HG02884 (cell line): Measurements from ENCODE around the gene SLC35F6.
"Not testable (repeated sequence)": the region's sequence is repeated elsewhere in the genome, so short reads cannot be mapped to it uniquely, and the experiment has no call there.

Source experiments
- ATAC-seq: cut with Tn5 transposase; IDR thresholded peaks from one replicate; pipeline ENCODE4 v1.9.1; 2021; ENCODE audit warnings: mild to moderate bottlenecking, moderate library complexity; ENCODE audit not compliant: unreplicated experiment

Gene SLC35F6

GRCh38 chr2:26754972-26755670 is 9.0 kb upstream of the SLC35F6 start:
- no peak for ATAC-seq

- ATAC-seq, result no peak
Measured at GRCh38 chr2:26756337-26756736, 7.7 kb upstream of the SLC35F6 start.

- no peak for ATAC-seq
Measured at GRCh38 chr2:26757873-26758789, 6.0 kb upstream of the SLC35F6 start.

- no peak for ATAC-seq
Measured at GRCh38 chr2:26758790-26759321, 5.2 kb upstream of the SLC35F6 start.

DNA sequence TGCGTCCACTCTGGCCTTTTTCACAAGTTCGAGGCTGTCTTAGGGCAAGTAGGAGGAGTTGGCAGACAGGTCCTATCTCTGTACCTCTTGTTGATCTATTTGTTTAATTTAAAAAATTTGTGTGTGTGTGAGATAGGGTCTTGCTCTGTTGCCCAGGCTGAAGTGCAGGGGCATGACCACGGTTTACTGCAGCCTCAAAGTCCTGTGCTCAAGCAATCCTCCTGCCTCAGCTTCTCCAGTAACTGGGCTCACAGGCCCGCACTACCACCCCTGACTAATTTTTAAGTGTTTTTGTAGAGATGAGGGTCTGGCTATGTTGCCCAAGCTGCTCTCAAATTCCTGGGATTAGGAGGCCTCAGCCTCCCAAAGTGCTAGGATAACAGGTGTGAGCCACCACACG is 4.2 kb upstream of the SLC35F6 start:
- no peak for ATAC-seq

- not testable (repeated sequence) for ATAC-seq
Measured at GRCh38 chr2:26760991-26761390, 3.1 kb upstream of the SLC35F6 start.

DNA sequence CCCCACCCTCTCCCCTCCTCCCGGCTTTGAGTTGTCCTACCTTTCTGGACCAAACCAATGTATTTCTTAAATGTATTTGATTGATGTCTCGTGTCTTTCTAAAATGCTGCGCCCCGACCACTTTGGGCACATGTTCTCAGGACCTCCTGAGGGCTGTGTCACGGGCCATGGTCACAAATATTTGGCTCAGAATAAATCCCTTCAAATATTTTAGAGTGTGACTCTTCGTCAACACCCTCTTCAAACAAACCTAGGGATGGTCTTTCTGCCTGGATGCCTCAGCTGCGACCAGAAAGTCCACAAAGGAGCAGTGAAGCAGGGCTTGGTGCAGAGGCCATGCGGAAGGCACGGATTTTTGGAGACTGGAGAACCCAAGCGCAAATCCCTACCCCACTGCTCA is 1.1 kb upstream of the SLC35F6 start:
- ATAC-seq, result no peak

DNA sequence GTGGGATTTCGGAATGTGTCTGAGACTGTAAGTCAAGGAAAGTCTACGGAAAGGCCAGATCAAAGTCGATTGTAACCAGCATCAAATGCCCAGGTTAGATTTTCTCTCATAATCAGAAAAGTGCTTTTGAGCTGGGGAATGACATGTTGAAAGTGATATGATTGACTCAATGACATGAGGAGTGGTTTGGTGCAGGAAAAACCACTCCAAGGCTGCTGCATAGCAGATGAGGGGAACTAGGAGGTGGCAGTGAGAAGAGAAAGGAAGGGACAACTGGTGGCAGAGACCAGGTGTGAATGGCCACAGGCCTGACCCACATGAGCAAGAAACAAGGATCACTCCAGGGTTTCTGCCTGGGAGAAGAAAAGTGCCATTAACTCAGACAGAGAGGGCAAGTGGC is 822 bp downstream of the SLC35F6 start:
- ATAC-seq, result no peak

DNA sequence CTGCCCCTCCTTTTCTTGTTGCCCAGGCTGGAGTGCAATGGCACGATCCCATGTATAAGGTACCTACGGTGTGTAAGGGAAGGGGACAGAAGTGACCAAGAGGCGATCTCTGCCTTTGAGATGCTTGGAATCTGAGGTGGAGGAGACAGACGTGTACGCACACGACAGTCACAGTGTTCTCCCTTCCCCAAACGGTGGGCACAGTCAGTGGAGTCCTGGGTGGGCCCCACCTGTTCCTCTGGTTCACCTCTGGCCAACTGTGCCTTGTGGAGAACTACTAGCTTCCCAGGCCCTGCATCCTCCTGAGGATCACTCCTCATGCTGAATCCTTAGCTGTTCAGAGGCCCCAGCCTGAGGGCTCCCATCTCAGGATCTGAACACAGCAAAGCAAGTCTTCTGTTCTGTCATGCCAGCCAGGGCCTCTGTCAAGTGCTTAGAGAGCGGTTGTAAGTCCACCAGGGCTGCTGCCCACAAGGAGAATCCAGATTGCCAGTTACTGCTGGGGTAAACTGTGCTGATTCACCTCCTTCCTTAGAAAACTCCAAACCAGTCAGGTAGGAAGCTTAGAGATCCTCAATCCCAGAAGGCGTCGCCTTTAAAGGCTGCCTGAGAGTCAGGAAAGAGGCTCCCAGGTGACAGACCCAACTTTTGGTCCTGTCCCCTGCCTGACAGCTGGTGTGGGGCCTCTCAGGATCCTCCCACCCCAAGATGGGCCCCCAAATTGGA is 1.6 kb downstream of the SLC35F6 start:
- ATAC-seq, result no peak

DNA sequence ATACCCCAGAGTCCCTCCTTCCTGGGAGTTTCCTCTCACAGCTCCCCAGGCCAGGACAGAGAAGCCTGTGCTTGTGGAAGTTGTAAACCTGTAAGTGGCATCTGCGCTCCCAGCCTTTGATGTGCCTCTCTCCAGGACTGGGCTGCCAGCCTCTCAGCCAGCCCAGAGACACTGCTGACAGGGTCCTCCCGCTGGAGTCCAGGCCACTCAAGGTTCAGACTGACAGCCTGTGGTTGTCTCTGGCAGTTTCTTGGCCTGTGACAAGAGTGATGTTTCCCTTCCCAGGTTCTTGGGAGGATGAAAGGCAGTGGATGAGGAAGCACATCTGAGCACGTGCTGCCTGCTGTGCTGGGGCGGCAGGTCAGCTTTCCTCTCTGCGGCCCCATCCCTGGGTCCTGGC is 3.0 kb downstream of the SLC35F6 start:
- no peak for ATAC-seq

DNA sequence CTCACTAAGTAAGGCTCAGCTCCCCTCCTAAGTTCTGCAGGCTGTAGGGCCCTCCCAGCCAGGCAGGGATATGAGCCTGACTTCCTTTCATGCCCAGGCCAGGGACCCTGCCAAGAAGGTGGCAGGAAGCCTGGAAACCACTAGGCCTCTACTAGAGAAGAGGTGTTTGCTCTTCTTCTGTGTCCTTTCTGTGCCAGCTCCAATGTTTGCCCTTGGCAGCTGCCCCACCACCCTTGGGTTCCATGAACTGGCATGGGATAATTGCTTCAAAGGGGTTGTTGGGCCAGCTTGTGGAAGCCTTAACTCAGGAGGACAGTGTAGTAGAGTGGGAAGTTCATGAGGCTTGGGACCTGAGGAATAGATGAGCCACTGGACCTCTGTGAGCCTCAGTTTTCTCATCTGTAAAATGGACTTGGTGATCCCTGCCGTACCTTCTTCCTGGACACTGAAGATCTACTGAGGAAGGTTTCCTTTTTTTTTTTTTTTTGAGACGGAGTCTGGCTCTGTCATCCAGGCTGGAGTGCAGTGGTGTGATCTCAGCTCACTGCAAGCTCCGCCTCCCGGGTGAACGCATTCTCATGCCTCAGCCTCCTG is 3.9 kb downstream of the SLC35F6 start:
- no peak for ATAC-seq

DNA sequence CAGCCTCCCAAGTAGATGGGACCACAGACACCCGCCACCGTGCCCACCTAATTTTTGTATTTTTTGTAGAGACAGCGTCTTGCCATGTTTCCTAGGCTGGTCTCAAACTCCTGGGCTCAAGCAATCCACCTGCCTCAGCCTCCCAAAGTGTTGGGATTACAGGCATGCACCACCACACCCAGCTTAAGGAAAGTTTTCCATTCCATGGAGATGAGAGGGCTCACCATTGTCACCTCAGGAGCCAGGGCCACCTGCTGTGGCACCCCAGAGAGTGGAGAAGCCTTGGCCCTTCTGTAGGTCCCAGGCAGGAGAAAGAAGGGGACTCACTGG is 4.6 kb downstream of the SLC35F6 start:
- no peak for ATAC-seq

- ATAC-seq, result no peak
Measured at GRCh38 chr2:26769089-26769761, 5.1 kb downstream of the SLC35F6 start.

DNA sequence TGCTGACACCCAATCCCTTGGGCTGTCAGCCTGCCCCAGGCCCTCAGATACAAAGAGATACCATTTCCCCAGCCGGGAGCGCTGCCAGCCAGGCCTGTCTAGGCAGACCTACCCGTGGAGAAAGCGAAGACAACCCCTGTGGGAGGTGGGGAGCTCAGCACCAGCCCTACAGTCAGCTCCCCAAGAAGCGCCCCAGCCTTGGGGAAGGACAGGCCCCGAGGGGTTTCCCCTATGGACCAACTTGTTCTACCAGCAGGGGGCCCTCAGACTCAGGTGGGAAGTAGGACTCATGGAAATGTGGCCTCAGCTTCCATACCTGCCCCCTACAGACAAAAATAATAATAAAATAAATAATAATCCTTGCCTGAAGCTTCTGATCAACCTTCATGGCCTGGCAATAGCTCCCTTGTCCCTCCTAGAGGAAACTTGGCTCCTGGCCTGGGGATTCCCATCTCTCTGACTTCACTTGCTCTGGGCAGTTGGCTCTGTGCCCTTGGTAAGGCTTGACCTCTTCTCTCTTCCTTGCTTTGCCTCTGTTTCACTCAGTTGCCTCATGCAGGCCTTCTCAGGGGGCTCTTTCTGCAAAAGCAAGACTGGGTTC is 7.0 kb downstream of the SLC35F6 start:
- no peak for ATAC-seq

DNA sequence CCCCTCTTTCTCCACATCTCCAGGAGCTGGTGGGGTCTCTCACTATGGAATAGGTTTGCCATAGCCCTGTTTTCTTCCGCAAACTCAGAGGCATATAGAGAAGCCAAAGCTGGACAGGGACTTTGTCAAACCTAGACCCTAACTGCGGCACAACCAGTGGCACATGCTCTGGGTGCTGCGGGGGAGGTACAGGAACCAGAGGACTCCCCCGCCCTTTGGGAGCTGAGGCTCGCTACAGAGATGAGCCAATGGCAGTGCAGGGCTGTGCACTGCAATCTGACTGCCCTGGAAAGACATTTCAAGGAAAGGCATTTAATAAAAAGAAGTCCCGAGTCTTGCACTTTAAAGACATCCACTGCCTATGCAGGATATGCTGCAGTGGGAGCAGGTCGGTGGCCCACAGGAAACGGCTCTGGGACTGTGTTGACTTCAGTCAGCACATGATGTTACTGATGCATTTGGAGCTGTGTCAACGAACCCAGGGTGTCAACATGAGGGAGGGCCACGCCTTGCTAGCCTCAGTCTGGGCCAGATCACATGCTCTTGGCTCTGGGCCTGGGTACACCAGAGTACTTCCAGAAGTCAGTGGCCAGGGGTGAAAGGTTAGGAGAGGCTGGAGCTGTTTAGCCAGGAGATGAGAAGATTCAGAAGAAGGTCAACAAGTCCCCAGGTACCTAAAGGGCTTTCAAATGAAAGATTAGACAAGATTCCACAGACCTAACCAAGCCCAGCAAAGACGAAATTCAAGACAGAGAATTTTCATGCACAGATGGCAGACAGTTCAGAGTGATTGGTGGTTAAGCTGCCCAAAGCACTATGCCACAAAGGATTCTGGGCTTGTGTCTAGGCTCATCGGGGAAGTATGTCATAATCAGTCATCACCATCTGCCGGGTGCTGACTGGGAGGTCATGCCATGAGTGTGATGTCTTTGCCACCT is 8.2 kb downstream of the SLC35F6 start:
- no peak for ATAC-seq

DNA sequence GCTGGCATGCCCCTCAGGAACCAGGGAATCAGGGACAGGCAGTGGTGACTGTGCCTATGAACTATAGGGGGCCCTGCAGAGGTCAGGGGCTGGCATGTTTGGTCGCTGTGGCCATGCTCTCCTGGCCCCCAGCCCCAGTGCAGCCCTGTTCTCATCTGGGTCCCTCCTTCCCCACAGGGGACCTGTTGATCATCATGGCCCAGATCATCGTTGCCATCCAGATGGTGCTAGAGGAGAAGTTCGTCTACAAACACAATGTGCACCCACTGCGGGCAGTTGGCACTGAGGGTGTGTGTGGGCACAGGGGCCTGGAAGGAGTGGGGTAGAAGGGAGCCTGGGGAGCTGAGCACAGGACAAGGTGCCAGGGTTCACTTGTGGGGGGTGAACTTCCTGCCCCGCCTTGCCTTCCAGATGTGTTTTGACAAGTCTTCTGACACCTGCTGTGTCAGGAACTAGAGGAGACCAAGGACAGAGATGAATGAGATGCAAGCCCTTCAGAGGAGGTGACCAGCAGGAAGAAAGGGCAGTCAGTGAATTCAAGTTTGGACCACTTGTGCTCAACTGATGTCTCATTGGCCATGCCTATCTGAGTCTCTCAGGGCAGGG is 12.2 kb downstream of the SLC35F6 start:
- no peak for ATAC-seq

- no peak for ATAC-seq
Measured at GRCh38 chr2:26778098-26778497, 14.0 kb downstream of the SLC35F6 start.

DNA sequence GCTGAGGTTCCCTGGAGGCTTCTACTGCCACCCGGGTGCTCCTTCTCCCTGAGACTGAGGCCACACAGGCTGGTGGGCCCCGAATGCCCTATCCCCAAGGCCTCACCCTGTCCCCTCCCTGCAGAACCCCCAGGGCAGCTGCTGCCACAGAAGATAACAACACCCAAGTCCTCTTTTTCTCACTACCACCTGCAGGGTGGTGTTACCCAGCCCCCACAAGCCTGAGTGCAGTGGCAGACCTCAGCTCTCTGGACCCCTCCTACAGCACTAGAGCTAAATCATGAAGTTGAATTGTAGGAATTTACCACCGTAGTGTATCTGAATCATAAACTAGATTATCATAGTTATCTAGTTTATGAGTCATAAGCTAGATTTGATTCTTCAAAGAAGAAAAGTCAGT is 14.4 kb downstream of the SLC35F6 start:
- ATAC-seq, result no peak
